ENCODE measurements around the gene FBLIM1.

FBLIM1 gene, protein sequence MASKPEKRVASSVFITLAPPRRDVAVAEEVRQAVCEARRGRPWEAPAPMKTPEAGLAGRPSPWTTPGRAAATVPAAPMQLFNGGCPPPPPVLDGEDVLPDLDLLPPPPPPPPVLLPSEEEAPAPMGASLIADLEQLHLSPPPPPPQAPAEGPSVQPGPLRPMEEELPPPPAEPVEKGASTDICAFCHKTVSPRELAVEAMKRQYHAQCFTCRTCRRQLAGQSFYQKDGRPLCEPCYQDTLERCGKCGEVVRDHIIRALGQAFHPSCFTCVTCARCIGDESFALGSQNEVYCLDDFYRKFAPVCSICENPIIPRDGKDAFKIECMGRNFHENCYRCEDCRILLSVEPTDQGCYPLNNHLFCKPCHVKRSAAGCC

DNA sequence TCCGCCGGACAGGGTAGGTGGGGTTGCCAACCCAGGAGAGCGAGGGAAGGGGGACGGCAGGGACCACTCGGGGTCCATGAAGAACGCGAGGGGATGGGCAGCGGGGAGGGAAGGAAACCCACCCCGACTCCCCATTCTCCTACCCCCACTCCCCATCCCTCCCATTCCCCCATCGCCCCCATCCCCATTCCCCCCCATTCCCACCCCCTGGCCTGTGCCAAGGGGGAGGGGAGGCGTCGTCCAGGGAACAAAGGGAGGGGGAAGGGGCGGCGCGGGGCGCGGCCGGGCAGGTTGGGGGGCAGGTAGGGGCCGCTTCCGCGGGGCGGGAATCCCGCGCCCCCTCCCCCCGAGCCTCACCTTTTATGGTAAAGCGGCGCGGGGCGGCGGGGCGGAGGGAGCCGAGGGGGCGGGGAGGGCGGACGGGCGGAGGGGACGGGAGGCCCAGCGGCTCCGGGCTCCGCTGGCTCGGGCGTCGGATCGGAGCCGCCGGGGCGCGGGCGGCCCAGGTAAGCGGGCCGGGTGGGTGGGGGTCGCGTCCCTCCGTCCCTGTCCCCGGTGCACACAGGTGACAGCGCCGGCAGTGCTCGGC lies at the start of gene FBLIM1:
FBLIM1 (plus strand) TSS at position 453 of the 589 bp plus-strand sequence. CDS start 6,189 bp downstream, outside the sequence.
- DNase-seq (ENCODE audit: low read depth in 3 of 3), result no peak

DNA sequence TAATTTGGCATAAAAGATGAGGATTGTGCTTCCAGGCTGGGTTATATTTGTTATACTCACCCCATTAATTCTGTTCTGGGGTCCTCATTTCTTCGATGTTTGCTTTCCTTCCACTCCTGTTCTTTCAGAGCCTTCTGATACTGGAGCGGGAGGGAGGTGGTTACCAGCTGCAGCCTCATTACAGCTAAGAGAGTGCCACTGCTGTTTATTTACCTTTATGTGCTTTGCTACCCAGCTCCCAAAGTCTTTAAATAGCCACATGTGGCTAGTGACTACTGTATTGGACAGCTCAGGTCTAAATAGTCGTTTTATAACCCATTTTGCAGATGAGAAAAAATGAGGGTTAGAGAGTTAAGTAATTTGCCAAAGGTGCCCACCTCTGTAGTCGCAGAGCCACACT lies 49.4 kb upstream of the FBLIM1 start:
- DNase-seq (ENCODE audit: low read depth in 3 of 3), result no peak

DNA sequence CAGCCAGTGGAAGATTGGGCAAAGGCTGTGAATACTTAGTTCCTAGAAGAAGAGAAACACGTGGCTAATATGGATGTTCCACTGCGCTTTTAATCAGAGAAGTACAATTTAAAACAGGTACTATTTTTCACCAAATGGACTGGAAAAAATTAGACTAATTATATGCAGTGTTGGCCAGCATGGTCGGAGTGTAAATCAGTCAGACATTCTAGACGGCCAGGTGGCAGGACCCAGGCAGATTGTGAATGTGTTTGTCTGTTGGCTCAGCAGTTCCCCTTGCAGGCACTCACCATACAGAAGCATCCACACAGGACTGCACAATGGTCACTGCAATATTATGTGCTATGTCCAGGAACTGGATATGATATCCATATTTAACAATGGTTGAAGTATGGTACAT lies 46.4 kb upstream of the FBLIM1 start:
- no peak for DNase-seq (ENCODE audit: low read depth in 3 of 3)

DNA sequence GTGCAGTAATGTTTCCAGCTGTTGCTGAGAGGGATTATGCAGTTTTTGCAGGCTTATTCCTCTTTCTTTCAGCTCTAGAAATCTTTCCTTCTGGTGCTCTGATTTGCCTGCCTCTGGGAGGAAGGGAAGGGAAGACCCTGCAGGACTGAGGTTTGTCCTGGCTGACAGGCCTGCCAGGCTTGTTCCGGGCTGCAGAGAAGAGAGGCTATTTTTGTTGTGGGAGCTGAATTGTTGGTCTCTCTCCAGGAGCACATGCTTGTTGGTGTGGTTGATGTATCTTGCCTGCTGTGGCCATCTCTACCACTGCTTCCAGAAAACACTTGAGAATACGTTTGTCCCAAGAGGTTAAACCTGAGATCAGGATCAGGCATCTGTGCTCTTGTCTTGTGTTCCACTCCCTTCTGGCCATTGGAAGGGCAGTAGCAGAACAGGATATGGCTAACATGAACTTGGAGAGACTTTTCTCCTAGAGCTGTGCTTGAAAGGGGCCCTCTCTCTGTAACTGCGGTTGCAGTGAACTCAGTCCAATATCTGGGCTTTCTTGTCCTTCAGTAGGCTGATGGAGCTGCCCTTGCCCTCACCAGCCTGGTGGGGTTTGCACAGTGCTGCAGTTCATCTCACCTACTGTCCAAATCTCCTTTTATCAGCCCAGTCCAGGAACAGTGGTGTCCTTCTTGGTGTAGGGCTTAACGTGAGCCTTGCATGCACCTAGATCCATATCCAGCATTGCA lies 44.0 kb upstream of the FBLIM1 start:
- DNase-seq (ENCODE audit: low read depth in 3 of 3), result no peak

DNA sequence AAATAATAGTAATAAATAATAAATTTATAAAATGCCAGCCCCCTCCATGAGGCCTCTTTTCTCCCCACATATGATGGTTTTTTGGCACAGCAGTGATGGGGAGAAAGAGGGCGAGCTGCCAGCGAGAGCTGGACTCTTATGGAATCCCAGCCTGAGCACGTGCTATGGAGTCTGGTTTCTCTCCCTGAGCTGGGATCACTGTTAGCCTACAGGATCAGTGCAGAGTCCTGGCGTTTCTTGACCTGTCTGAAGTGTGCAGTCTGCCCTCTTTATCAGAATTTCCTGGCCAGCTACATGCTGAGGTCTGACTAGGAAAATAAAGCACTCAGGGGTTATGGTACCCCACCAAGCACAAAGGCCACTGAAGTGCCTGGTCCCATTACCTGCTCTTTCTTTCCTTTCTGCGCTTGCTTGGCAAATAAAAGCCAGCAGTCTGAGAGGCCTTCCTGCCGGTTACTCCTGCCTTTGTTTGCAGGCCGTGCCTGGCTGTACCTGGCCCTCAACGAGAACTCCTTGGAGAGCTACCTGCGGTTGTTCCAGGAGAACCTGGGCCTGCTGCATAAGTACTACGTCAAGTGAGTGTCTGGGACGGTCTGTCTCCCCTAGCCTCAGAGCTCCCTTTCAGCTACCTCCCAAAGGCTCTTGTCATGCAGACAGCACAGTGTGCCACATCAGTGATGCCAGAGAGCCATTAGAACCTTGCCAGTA lies 41.0 kb upstream of the FBLIM1 start:
- DNase-seq (ENCODE audit: low read depth in 3 of 3), result no peak

DNA sequence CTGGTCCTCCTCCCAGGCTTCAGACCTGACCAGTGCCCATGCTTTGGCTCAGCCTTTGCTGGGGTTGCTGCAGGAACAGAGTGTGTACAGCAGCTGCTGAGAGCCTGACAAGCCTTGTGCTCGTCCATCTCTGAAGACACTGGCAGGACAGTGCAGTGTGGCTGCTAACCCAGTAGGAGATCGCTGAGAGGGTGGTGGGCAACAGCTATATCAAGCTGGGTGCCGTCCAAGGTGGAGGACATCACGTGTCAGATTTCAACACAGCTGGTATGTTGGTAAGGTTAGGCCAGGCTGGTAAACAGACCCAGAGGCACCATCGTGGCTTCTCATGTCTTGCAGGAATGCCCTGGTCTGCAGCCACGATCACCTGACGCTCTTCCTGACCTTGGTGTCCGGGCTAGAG lies 40.4 kb upstream of the FBLIM1 start:
- DNase-seq (ENCODE audit: low read depth in 3 of 3), result no peak

DNA sequence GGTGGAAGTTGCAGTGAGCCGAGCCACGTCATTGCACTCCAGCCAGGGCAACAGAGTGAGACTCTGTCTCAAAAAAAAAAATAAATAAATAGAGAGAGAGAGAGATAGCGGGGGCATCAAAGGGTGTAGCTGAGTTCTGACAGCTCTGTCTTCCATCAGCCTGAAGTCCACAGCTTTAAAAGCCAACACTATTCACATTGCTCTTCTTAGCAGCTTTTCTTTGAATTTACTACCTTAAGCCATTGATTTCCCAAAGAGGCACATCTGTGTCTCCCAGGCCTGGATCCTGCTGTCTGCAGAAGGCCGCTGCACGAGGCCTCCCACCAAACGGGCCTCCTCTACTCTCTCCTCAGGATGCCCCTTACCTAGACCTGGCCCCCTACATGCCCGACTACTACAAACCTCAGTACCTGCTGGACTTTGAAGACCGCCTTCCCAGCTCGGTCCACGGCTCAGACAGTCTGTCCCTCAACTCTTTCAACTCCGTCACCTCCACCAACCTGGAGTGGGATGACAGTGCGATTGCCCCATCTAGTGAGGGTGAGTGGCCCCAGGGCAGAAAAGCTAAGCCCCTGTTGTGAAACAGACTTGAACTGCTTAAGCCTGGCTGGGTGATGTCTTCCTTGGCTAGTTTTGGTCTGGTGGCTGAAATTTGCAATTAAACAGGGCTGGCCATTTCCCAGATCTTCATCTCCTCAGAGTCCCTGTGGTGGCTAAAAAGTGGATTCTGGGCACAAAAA lies 39.0 kb upstream of the FBLIM1 start:
- no peak for DNase-seq (ENCODE audit: low read depth in 3 of 3)

DNA sequence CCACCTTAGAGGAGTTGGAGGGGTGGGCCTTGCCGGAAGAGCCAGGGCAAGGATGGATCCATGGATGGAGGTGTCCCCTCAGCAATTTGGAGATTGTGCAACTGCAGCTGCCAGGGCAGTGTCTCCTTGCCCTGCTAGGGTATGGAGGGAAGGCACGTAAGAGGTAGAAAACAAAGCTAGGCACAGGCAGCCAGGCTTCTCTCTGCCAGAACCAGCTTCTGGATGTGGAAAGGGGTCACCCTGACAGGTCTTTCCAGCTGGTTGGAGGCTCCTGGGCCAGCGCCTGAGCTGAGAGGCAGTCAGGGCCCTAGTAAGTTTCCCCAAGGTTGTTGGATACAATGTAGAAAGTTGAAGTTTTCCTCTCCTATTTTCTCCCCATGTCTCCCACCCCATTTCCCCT lies 37.7 kb upstream of the FBLIM1 start:
- no peak for DNase-seq (ENCODE audit: low read depth in 3 of 3)

DNA sequence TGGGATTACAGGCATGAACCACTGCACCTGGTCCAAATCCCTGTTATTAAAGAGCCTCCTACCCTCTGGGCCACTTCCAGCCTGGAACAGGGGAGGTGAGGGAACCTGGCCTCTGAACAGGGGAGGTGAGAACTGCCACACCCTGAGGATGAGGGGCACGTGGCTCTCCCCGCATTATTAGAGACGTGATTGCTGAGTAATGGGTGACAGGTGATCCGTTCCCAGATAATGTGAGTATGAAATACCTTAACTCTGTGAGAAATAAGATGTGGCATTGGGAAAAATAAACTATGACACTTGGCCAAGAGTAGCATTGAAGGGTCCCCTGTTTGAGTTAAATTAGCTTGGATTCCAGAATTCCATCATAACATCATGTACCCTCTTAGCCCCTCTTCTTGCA lies 36.2 kb upstream of the FBLIM1 start:
- no peak for DNase-seq (ENCODE audit: low read depth in 3 of 3)

DNA sequence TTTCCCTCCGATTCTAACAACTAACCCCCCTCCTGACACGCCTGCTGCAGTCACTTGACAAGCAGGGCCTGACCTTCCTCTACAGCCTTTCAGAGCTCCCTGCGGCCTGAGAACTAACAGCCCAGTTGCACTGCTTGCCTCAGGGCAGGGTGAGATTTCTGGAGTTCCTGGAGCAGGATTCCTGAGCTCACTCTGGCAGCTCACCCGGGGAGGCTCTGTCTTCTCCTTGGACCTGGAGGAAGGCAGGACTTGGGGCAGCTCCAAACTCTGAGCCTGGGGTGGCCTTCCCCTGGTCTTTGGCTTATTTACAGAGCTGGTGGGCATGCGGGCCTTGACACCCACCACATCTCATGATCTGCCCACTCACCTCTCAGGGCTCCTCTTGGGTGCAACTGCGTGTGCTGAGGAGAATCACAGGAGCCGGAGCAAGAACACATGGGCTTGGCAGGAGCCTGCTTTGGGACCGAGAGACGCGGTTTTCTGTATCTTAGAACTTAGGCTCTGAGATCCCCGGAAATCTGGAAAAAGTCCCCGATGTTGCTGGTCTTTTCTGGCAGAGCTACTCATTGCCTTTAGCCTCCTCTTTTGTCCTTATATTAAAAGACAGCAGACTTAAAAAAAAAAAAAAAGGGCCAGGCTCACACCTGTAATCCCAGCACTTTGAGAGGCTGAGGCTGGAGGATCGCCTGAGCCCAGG lies 35.6 kb upstream of the FBLIM1 start:
- no peak for DNase-seq (ENCODE audit: low read depth in 3 of 3)

DNA sequence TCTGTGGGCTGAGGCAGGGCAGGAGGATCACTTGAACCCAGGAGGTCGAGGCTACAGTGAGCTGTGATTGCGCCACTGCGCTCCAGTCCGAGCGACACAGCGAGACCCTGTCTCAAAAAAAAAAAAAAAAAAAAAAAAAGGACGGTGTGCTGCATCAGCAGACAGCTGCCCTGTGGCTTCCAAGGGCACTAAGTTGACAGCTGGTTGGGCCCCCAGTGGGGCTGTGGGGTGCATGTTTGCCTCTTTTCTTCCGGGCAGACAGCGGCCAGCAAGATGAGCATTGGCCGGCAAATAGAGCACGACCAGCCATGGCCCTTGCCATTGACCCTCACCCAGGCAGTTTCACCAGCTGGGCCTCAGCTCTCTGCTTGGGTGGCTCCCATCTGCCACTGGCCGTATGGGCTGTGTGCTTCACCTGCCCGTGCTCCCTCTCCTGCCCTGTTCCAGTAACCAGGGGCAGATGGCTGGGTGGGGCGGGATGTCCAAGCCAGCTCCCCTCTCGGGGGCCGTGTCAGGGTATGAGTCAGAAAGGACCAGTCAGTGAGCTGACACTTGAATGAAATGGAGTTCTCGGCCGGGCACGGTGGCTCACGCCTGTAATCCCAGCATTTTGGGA lies 34.9 kb upstream of the FBLIM1 start:
- DNase-seq (ENCODE audit: low read depth in 3 of 3), result no peak

DNA sequence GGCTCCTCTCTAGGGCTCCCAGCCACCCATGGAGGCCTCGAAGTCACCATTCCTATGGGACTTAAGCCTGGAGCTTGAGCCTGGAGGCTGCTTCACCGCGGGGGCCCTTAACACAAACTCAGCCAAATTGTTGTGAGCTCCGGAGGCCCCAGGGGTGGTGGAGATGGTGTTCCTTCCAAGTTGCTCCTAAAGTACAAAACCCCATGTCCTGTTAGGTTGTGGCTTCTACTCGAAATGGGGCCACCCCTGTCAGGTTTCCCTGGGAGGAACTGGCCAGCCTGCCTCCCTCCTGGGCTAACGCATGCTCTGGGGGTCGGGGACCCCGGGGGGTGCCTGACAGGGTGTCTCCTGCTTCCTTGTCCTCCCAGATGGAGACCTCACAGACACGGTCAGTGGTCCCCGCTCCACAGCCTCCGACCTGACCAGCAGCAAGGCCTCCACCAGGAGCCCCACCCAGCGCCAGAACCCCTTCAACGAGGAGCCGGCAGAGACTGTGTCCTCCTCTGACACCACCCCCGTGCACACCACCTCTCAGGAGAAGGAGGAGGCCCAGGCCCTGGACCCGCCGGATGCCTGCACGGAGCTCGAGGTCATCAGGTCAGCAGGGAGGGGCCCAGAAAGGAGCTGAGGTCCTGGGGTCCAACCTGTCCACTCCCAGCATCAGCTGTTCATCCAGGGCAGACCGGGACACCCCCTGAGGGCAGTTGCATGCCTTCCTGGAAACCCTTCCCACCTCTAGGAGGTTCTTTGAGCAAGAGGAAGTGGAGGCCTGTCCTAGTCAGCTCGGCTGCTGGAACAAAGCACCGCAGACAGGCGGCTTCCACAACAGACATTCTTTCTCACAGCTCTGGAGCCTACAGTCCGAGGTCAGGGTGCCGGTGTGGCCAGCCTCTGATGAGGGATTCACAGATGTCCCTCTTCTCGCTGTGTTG lies 33.4 kb upstream of the FBLIM1 start:
- no peak for DNase-seq (ENCODE audit: low read depth in 3 of 3)

DNA sequence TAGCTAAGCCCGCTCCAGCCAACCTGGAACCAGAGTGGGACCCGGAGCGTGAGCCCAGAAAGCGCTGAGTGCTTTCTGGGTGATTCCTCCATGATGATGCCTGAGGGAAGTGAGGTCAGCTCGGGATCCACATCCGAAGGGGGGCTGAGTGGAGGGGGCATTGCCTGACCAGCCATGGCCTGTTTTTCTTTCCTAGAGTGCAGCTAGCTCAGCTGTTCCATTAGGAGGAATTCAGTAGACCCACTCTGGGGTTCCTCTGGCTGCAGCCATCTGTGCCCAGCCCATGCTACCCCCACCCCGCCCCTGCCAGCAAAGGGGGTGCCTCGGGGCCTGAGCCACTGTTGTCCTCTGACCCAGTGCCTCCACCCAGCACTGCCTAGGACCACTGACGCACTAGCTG lies 32.1 kb upstream of the FBLIM1 start:
- no peak for DNase-seq (ENCODE audit: low read depth in 3 of 3)

DNA sequence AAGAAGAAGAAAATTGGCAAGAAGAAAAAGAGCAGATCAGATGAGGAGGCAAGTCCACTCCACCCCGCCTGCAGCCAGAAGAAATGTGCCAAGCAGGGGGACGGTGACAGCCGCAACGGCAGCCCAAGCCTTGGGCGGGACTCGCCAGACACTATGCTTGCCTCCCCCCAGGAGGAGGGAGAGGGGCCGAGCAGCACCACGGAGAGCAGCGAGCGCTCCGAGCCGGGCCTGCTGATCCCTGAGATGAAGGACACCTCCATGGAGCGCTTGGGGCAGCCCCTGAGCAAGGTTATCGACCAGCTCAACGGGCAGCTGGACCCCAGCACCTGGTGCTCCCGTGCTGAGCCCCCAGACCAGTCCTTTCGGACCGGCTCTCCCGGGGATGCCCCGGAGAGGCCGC lies 31.6 kb upstream of the FBLIM1 start:
- DNase-seq (ENCODE audit: low read depth in 3 of 3), result no peak

DNA sequence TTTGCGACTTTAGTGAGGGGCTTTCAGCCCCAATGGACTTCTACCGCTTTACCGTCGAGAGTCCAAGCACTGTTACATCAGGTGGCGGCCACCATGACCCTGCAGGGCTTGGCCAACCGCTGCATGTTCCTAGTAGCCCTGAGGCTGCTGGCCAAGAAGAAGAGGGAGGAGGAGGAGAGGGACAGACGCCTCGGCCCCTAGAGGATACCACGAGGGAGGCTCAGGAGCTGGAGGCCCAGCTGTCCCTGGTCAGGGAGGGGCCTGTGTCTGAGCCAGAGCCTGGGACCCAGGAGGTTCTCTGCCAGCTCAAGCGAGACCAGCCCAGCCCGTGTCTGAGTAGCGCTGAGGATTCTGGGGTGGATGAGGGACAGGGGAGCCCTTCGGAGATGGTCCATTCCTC lies 31.2 kb upstream of the FBLIM1 start:
- no peak for DNase-seq (ENCODE audit: low read depth in 3 of 3)

DNA sequence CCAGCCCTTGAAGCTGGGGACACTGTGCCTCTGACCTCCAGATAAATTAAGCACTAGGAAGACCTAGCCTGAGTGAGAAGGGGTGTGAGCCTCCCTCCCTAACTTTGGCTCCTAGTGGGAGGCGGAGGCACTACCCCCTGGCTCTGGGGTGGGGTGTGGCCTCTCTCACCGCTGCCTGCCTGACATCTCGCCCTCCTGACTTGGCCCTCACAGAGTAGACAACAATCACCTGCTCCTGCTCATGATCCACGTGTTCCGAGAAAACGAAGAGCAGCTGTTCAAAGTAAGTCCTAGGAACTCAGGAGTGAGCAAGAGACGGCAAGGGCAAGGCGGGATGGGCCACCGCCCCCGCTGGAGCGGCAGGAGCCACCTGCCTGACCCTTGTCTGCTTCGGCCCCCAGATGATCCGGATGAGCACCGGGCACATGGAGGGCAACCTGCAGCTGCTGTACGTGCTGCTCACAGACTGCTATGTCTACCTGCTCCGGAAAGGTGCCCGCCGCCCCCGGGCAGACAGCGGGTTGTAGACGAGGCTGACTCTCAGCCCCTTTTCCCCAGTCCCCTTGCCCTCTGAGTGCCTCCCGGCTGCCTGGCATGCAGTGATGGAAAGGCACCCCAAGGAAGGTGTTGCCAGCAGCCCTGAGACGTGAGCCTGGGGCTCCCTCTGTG lies 30.6 kb upstream of the FBLIM1 start:
- DNase-seq (ENCODE audit: low read depth in 3 of 3), result no peak

DNA sequence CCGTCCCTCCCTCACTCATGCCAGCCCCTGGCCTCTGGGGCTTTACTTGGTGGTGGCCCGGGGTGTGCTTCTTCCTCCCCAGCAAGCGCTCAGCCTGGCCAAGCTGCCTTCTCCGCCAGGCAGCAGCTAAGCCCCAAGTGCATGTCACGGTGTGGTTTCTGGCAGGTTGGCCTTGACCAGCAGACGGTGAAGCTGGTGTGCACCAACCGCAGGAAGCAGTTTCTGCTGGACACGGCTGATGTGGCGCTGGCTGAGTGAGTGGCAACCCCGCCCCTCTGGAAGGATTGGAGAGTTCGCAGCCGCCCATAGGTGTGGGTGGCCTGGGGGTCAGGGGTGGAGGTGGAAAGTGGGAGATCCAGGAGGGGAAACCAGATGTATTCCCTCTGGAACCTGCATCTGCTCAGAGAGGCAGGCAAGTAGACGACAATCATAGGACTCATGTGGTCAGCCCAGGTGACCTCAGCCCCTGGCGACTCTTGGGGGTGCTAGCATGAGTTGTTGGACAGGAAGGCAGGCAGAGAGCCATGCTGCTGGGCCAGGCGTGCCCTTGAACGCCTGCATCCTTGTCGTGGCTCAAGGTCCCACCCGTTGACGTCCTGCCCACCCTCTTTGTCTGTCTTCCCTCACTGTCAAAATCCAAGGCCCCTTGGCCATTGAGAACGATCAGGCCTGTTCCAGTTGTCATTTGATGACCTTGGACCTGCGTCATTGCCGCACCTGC lies 29.5 kb upstream of the FBLIM1 start:
- no peak for DNase-seq (ENCODE audit: low read depth in 3 of 3)

DNA sequence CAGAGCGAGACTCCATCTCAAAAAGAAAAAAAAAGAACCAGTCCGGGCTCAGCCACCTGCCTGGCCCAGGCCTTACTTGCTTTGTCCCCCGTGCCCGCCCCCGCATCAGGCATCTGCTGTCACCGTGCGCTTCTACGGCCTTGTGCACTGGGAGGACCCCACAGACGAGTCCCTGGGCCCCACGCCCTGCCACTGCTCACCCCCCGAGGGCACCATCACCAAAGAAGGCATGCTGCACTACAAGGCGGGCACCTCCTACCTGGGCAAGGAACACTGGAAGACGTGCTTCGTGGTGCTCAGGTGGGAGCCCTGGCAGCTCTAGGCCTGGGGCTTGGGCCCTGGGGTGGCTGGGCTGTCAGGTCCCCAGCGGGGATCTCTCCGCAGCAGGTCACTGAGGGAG lies 28.2 kb upstream of the FBLIM1 start:
- DNase-seq (ENCODE audit: low read depth in 3 of 3), result no peak
